A549 (cell line): ENCODE data around the gene LRRFIP2. TPM values are rescaled to one million over a fixed set of nuclear protein-coding genes. Genes with fewer than 3 reads are reported as not detected.
"Not testable (repeated sequence)": the region's sequence is repeated elsewhere in the genome, so short reads cannot be mapped to it uniquely, and the experiment has no call there.

Experiments
- ATAC-seq, 2 experiments: fragments of 200-7000 bp in 1 of 2; fragments of >200 bp in 1 of 2; cut with Nextera tagmentation in 1 of 2; cut with Tn5 transposase in 1 of 2; 3 replicates each; pipeline versions ENCODE4 v1.8.0 to v1.9.1; 2018 to 2020; ENCODE audit warnings: mild to moderate bottlenecking in 1 of 2, moderate library complexity in 1 of 2
- CTCF ChIA-PET: fragments of 300-600 bp; sonication (Branson Sonifier 250); formaldehyde crosslinking; extraction: SDS; loops from one replicate; lab custom pipeline; 2021; ENCODE audit warnings: antibody characterized with exemption, inconsistent platforms; lab: Yijun Ruan, JAX
- POLR2A ChIA-PET: fragments of 350-600 bp; formaldehyde crosslinking; extraction: SDS; loops from one replicate; lab custom pipeline; 2021; ENCODE audit warnings: antibody characterized with exemption, inconsistent platforms; lab: Yijun Ruan, JAX
- DNase-seq, 2 experiments: peaks; one replicate each; pipeline versions ENCODE4 v3.0.0 to v3.0.0-alpha.2; 2011 to 2016; ENCODE audit warnings: low read depth in 1 of 2, low spot score in 1 of 2
- FAIRE-seq: peaks from 2 replicates; lab custom pipeline; 2011; peaks lifted over from hg19 to GRCh38; lab: Jason Lieb, UNC
- H3K27ac ChIP-seq, 2 experiments: fragments of >200 bp; sonication (Bioruptor Twin); formaldehyde crosslinking; 3 replicates each; pipeline ENCODE4 v1.5.1; 2016 to 2017
- H3K4me1 ChIP-seq: fragments of >200 bp; sonication (Bioruptor Twin); formaldehyde crosslinking; 3 replicates; pipeline ENCODE4 v1.6.1; 2016
- H3K4me2 ChIP-seq: fragments of >200 bp; sonication (Bioruptor Twin); formaldehyde crosslinking; 3 replicates; pipeline ENCODE4 v1.6.1; 2016
- H3K4me3 ChIP-seq: fragments of >200 bp; sonication (Bioruptor Twin); formaldehyde crosslinking; 3 replicates; pipeline ENCODE4 v1.5.1; 2016
- H3K9me3 ChIP-seq: fragments of >200 bp; sonication (Bioruptor Twin); formaldehyde crosslinking; 3 replicates; pipeline ENCODE4 v1.6.1; 2016
- ATOH8 ChIP-seq: fragments of 250-450 bp; sonication (Bioruptor Pico); IDR thresholded peaks from 2 replicates; pipeline ENCODE4 v1.5.0; 2020; ENCODE audit warnings: low read depth, mild to moderate bottlenecking, moderate library complexity
- BHLHE40 ChIP-seq: IDR thresholded peaks from 2 replicates; pipeline ENCODE4 v1.6.1; 2012; ENCODE audit warnings: low read depth, low read length, inconsistent platforms
- CBX2 ChIP-seq: fragments of 200-600 bp; sonication (generic); IDR thresholded peaks from 2 replicates; pipeline ENCODE4 v1.6.1; 2016; ENCODE audit warnings: low read depth, mild to moderate bottlenecking, borderline replicate concordance
- CBX8 ChIP-seq: fragments of 200-600 bp; sonication (generic); IDR thresholded peaks from 2 replicates; pipeline ENCODE4 v1.6.1; 2016
- CHD4 ChIP-seq: fragments of 200-600 bp; sonication (generic); IDR thresholded peaks from 2 replicates; pipeline ENCODE4 v1.6.1; 2016; ENCODE audit warnings: antibody characterized with exemption, mild to moderate bottlenecking, borderline replicate concordance
- CTCF ChIP-seq: fragments of >200 bp; sonication (Bioruptor Twin); formaldehyde crosslinking; IDR thresholded peaks from 3 replicates; pipeline ENCODE4 v1.5.1; 2016
- ELK1 ChIP-seq: fragments of 150-350 bp; IDR thresholded peaks from 2 replicates; pipeline ENCODE4 v1.6.1; 2014; ENCODE audit warnings: low read depth, mild to moderate bottlenecking, low read length
- ESRRA ChIP-seq: fragments of 150-350 bp; IDR thresholded peaks from 2 replicates; pipeline ENCODE4 v1.6.1; 2014; ENCODE audit warnings: mild to moderate bottlenecking, low read length, borderline replicate concordance
- FOSL2 ChIP-seq, 2 experiments: fragments of 450-650 bp in 1 of 2; fragments of >200 bp in 1 of 2; sonication (Bioruptor Twin) in 1 of 2; formaldehyde crosslinking; IDR thresholded peaks; 2 replicates each; pipeline versions ENCODE4 v1.5.0 to v1.6.1; 2016 to 2020; ENCODE audit warnings: mild to moderate bottlenecking in 1 of 2, moderate library complexity in 1 of 2
- HDAC2 ChIP-seq: fragments of 200-600 bp; sonication (generic); IDR thresholded peaks from 2 replicates; pipeline ENCODE4 v1.6.1; 2016
- HES2 ChIP-seq: fragments of >200 bp; sonication (Bioruptor Twin); formaldehyde crosslinking; IDR thresholded peaks from 2 replicates; pipeline ENCODE4 v1.6.1; 2016
- NFE2L2 ChIP-seq: fragments of 150-350 bp; conservative IDR thresholded peaks from 2 replicates; pipeline ENCODE4 v1.6.1; 2014; ENCODE audit warnings: low read length
- PBX3 ChIP-seq: IDR thresholded peaks from 2 replicates; pipeline ENCODE4 v1.6.1; 2012
- PHF8 ChIP-seq: fragments of 200-600 bp; sonication (generic); IDR thresholded peaks from 2 replicates; pipeline ENCODE4 v1.6.1; 2016; ENCODE audit warnings: low read depth, mild to moderate bottlenecking, antibody characterized with exemption, moderate library complexity, borderline replicate concordance
- RFX5 ChIP-seq: fragments of 450-650 bp; IDR thresholded peaks from 2 replicates; pipeline ENCODE4 v1.7.1; 2014; ENCODE audit warnings: antibody characterized with exemption, mild to moderate bottlenecking, moderate library complexity
- RNF2 ChIP-seq: fragments of 200-600 bp; sonication (generic); IDR thresholded peaks from 2 replicates; pipeline ENCODE4 v1.6.1; 2016; ENCODE audit warnings: low read depth, mild to moderate bottlenecking, antibody characterized with exemption, moderate library complexity, borderline replicate concordance
- ZC3H11A ChIP-seq: fragments of 450-650 bp; IDR thresholded peaks from 2 replicates; pipeline ENCODE4 v1.6.1; 2014; ENCODE audit warnings: antibody characterized with exemption, mild to moderate bottlenecking
- ZFP36 ChIP-seq: fragments of 450-650 bp; IDR thresholded peaks from 2 replicates; pipeline ENCODE4 v1.6.1; 2014; ENCODE audit warnings: borderline replicate concordance; ENCODE audit not compliant: partially characterized antibody
- ZNF302 ChIP-seq: fragments of 250-450 bp; sonication (Bioruptor Pico); IDR thresholded peaks from 2 replicates; pipeline ENCODE4 v1.9.0; 2021; ENCODE audit warnings: inconsistent platforms, mild to moderate bottlenecking, moderate library complexity
- WGBS: methylation state at CpG from one replicate; pipeline ENCODE4 v1.1.6; 2017; ENCODE audit errors: missing lambda C conversion rate; 5-methylcytosine and 5-hydroxymethylcytosine counted together
- polyA plus RNA-seq, 4 experiments: library from polyadenylated mRNA; depleted of rRNA in 3 of 4; stranded (reverse); fragments of >200 nt; fragmentation: RNase III in 1 of 4; extraction: RNeasy Plus Mini Kit Qiagen cat#74134 plus additional on column Dnase treatment in 1 of 4; gene quantifications; 2 replicates in 3 of 4; 3 replicates in 1 of 4; pipeline ENCODE4 v1.2.3, GENCODE V29; 2011 to 2017

Gene LRRFIP2
- polyA plus RNA-seq, 2 of the 4 experiments (the other 2 are of a cell fraction), result 48.0 to 66.4 TPM

GRCh38 chr3:37050282-37050681, 124.1 kb downstream of the LRRFIP2 start:
- ChIA-PET CTCF (interaction anchor here (1.4 to 1.5 kb wide), 2 partner anchors 26 to 163 kb away, joined by 3 to 5 read pairs; no protein-coding TSS in a partner anchor), POLR2A (no interaction called here)
- TF ChIP-seq PBX3 (no peak), CTCF (no peak), HDAC2 (no peak), HES2 (no peak), ZC3H11A (no peak), RNF2 (no peak), PHF8 (no peak), ZFP36 (no peak), RFX5 (no peak), CHD4 (no peak), FOSL2 (IDR thresholded peaks at IDR 0.05) (no peak), FOSL2 (CRISPR knock-in tag; IDR thresholded peaks at IDR 0.05) (no peak), ZNF302 (CRISPR knock-in tag) (no peak), BHLHE40 (no peak)

GRCh38 chr3:37042712-37043111, 131.7 kb downstream of the LRRFIP2 start:
- H3K4me1 ChIP-seq, H3K27ac ChIP-seq, H3K9me3 ChIP-seq, FAIRE-seq, H3K4me2 ChIP-seq, H3K4me3 ChIP-seq, ATAC-seq, DNase-seq, POLR2A ChIA-PET, CTCF ChIA-PET: not testable (repeated sequence)
- 88% methylated on average over 3 of the region's 3 CpGs for WGBS

More at GRCh38 chr3:37050282-37050681, 124.1 kb downstream of the LRRFIP2 start:
- ATAC-seq, result no peak
- no peaks in the 10 kb centered on the region for H3K9me3 ChIP-seq
- no peak for DNase-seq
- H3K4me3 ChIP-seq, result no peak overlapping the region
- no peak overlapping the region for H3K27ac ChIP-seq
- peaks cover 11% of the 10 kb centered on the region for H3K4me1 ChIP-seq
- WGBS, result 95% methylated on average over 1 of the region's 1 CpG
- no peak overlapping the region for H3K4me2 ChIP-seq
- no peak for FAIRE-seq

- CTCF ChIA-PET, result interaction anchor here (0.9 to 1.2 kb wide), 2 partner anchors 26 to 172 kb away, joined by 3 to 4 read pairs; no protein-coding TSS in a partner anchor
- no peak for FAIRE-seq
- Histone ChIP-seq H3K4me1 (no peaks in the 10 kb centered on the region), H3K4me3 (no peak overlapping the region), H3K4me2 (no peak overlapping the region), H3K9me3 (peaks cover under 1% of the 10 kb centered on the region), H3K27ac (no peak overlapping the region)
- 46% methylated on average over 1 of the region's 1 CpG for WGBS
- POLR2A ChIA-PET, result no interaction called here
- DNase-seq, result no peak
- TF ChIP-seq CBX8 (no peak), RNF2 (no peak), ESRRA (no peak), NFE2L2 (no peak), CBX2 (no peak), ELK1 (no peak), ATOH8 (no peak), CHD4 (no peak)
- ATAC-seq, result peak in 1 of 2 experiments; percentile 24; a peak in 1 of 6 replicates
These were observed 132.7 kb downstream of the LRRFIP2 start for GRCh38 chr3:37041546-37042195.
